HEK293 (cell line): ENCODE results near the gene ABHD17C.

Source experiments
- CTCF ChIP-seq: fragments of 450-650 bp; formaldehyde crosslinking; IDR thresholded peaks from 2 replicates; pipeline ENCODE4 v1.5.1; 2016; ENCODE audit warnings: missing biosample characterization, missing genetic modification characterization
- GFI1B ChIP-seq: fragments of 450-650 bp; formaldehyde crosslinking; IDR thresholded peaks from 2 replicates; pipeline ENCODE4 v1.5.1; 2016; ENCODE audit warnings: missing biosample characterization, missing genetic modification characterization
- GLI2 ChIP-seq: fragments of 450-650 bp; formaldehyde crosslinking; IDR thresholded peaks from 2 replicates; pipeline ENCODE4; 2017; ENCODE audit warnings: missing biosample characterization, missing genetic modification characterization, low read depth, borderline replicate concordance
- HIC1 ChIP-seq: fragments of 450-650 bp; formaldehyde crosslinking; IDR thresholded peaks from 2 replicates; pipeline ENCODE4 v1.5.1; 2016; ENCODE audit warnings: missing biosample characterization, missing genetic modification characterization
- HOXC10 ChIP-seq: sonication (generic); formaldehyde crosslinking; IDR thresholded peaks from 2 replicates; pipeline ENCODE4 v1.8.1; 2023; ENCODE audit warnings: mild to moderate bottlenecking, missing genetic modification reagents
- IKZF3 ChIP-seq: fragments of 450-650 bp; IDR thresholded peaks from 2 replicates; pipeline ENCODE4 v1.5.0; 2018; ENCODE audit warnings: missing biosample characterization, mild to moderate bottlenecking, missing genetic modification characterization, moderate library complexity
- KLF9 ChIP-seq: fragments of 450-650 bp; formaldehyde crosslinking; IDR thresholded peaks from 2 replicates; pipeline ENCODE4 v1.5.1; 2016; ENCODE audit warnings: missing biosample characterization, missing genetic modification characterization, low read depth
- PRDM1 ChIP-seq: fragments of 450-650 bp; formaldehyde crosslinking; IDR thresholded peaks from 2 replicates; pipeline ENCODE4; 2016; ENCODE audit warnings: missing biosample characterization, missing genetic modification characterization
- YY2 ChIP-seq: fragments of 450-650 bp; formaldehyde crosslinking; IDR thresholded peaks from 2 replicates; pipeline ENCODE4 v1.5.1; 2016; ENCODE audit warnings: missing biosample characterization, missing genetic modification characterization
- ZBTB44 ChIP-seq: fragments of 450-650 bp; IDR thresholded peaks from 2 replicates; pipeline ENCODE4 v1.5.1; 2018; ENCODE audit warnings: missing biosample characterization, mild to moderate bottlenecking, missing genetic modification characterization
- ZFHX2 ChIP-seq: fragments of 450-650 bp; formaldehyde crosslinking; conservative IDR thresholded peaks from 2 replicates; pipeline ENCODE4 v1.5.1; 2016; ENCODE audit warnings: missing biosample characterization, missing genetic modification characterization
- ZNF10 ChIP-seq: fragments of 450-650 bp; formaldehyde crosslinking; IDR thresholded peaks from 2 replicates; pipeline ENCODE4 v1.5.1; 2017; ENCODE audit warnings: missing biosample characterization, missing genetic modification characterization
- ZNF133 ChIP-seq: fragments of 450-650 bp; formaldehyde crosslinking; IDR thresholded peaks from 2 replicates; pipeline ENCODE4 v1.5.1; 2016; ENCODE audit warnings: missing biosample characterization, missing genetic modification characterization
- ZNF138 ChIP-seq: fragments of 450-650 bp; formaldehyde crosslinking; IDR thresholded peaks from 2 replicates; pipeline ENCODE4 v1.5.1; 2016; ENCODE audit warnings: missing biosample characterization, missing genetic modification characterization, borderline replicate concordance
- ZNF239 ChIP-seq: fragments of 450-650 bp; formaldehyde crosslinking; IDR thresholded peaks from 2 replicates; pipeline ENCODE4 v1.5.1; 2016; ENCODE audit warnings: missing biosample characterization, missing genetic modification characterization
- ZNF24 ChIP-seq: fragments of 450-650 bp; formaldehyde crosslinking; IDR thresholded peaks from 2 replicates; pipeline ENCODE4 v1.5.1; 2016; ENCODE audit warnings: missing biosample characterization, missing genetic modification characterization
- ZNF48 ChIP-seq: fragments of 450-650 bp; formaldehyde crosslinking; IDR thresholded peaks from 2 replicates; pipeline ENCODE4 v1.5.1; 2016; ENCODE audit warnings: missing biosample characterization, missing genetic modification characterization
- ZNF560 ChIP-seq: fragments of 450-650 bp; formaldehyde crosslinking; IDR thresholded peaks from 2 replicates; pipeline ENCODE4 v1.5.1; 2017; ENCODE audit warnings: missing biosample characterization, missing genetic modification characterization, borderline replicate concordance
- ZNF585B ChIP-seq: fragments of 450-650 bp; formaldehyde crosslinking; IDR thresholded peaks from 2 replicates; pipeline ENCODE4 v1.5.1; 2016; ENCODE audit warnings: missing biosample characterization, missing genetic modification characterization
- ZNF654 ChIP-seq: fragments of 450-650 bp; formaldehyde crosslinking; IDR thresholded peaks from 2 replicates; pipeline ENCODE4 v1.5.1; 2016; ENCODE audit warnings: low read depth, missing biosample characterization, missing genetic modification characterization
- ZNF658 ChIP-seq: fragments of 450-650 bp; formaldehyde crosslinking; IDR thresholded peaks from 2 replicates; pipeline ENCODE4; 2016; ENCODE audit warnings: missing biosample characterization, missing genetic modification characterization
- ZNF660 ChIP-seq: fragments of 450-650 bp; IDR thresholded peaks from 2 replicates; pipeline ENCODE4 v1.5.1; 2018; ENCODE audit warnings: missing biosample characterization, mild to moderate bottlenecking, missing genetic modification characterization
- ZNF785 ChIP-seq: fragments of 450-650 bp; formaldehyde crosslinking; IDR thresholded peaks from 2 replicates; pipeline ENCODE4 v1.5.1; 2016; ENCODE audit warnings: missing biosample characterization, missing genetic modification characterization
- ZNF843 ChIP-seq: fragments of 450-650 bp; formaldehyde crosslinking; IDR thresholded peaks from 2 replicates; pipeline ENCODE4 v1.5.1; 2016; ENCODE audit warnings: missing biosample characterization, missing genetic modification characterization
- ZSCAN30 ChIP-seq: fragments of 450-650 bp; IDR thresholded peaks from 2 replicates; pipeline ENCODE4 v1.5.1; 2018; ENCODE audit warnings: missing biosample characterization, mild to moderate bottlenecking, missing genetic modification characterization, moderate library complexity
- ZSCAN4 ChIP-seq: fragments of 450-650 bp; formaldehyde crosslinking; IDR thresholded peaks from 2 replicates; pipeline ENCODE4 v1.5.1; 2017; ENCODE audit warnings: missing biosample characterization, missing genetic modification characterization
- ZSCAN5A ChIP-seq: fragments of 450-650 bp; formaldehyde crosslinking; IDR thresholded peaks from 2 replicates; pipeline ENCODE4 v1.5.1; 2016; ENCODE audit warnings: missing biosample characterization, missing genetic modification characterization

The ABHD17C gene

GRCh38 chr15:80776420-80777045 lies 81.4 kb downstream of the ABHD17C start (continued):
- TF ChIP-seq ZNF843 (tag by site-specific recombination) (no peak), ZNF133 (tag by site-specific recombination) (no peak), GFI1B (no peak), HIC1 (tag by site-specific recombination) (peak; percentile 50; the same call in 1 of the 2 replicates), ZNF138 (no peak), ZSCAN4 (tag by site-specific recombination) (no peak), ZBTB44 (tag by site-specific recombination) (no peak), ZNF48 (no peak), ZNF585B (no peak), ZSCAN30 (tag by site-specific recombination) (peak; percentile 63; the same call in 1 of the 2 replicates), ZNF654 (tag by site-specific recombination) (peak; percentile 54), CTCF (tag by site-specific recombination) (peak; percentile 58; the same call in 1 of the 2 replicates), ZNF10 (tag by site-specific recombination) (no peak), KLF9 (tag by site-specific recombination) (no peak), ZNF658 (tag by site-specific recombination) (no peak), ZFHX2 (tag by site-specific recombination) (no peak), HOXC10 (CRISPR knock-in tag) (no peak), PRDM1 (tag by site-specific recombination) (peak; percentile 45; the same call in 1 of the 2 replicates), ZNF239 (no peak), ZNF660 (tag by site-specific recombination) (0 out of 2 replicates have a peak, but pooled peaks have one; percentile 33), ZNF785 (tag by site-specific recombination) (no peak), ZNF24 (tag by site-specific recombination) (no peak), YY2 (tag by site-specific recombination) (no peak), ZSCAN5A (tag by site-specific recombination) (no peak), GLI2 (tag by site-specific recombination) (no peak), IKZF3 (tag by site-specific recombination) (peak; percentile 83), ZNF560 (tag by site-specific recombination) (no peak)
